A673 (cell line): Measurements from ENCODE around the gene C4A.
"Not testable (repeated sequence)": the region's sequence is repeated elsewhere in the genome, so short reads cannot be mapped to it uniquely, and the experiment has no call there.

ENCODE experiments used
- CTCF ChIP-seq: fragments of 300-800, 200-600 bp; sonication (generic); conservative IDR thresholded peaks from 2 replicates; pipeline ENCODE4 v1.5.1; 2017; ENCODE audit warnings: low read depth, mild to moderate bottlenecking, antibody characterized with exemption, low read length, moderate library complexity, mixed read lengths
- EZH2 ChIP-seq: fragments of 200-600 bp; sonication (generic); IDR thresholded peaks from 2 replicates; pipeline ENCODE4 v1.6.1; 2017; ENCODE audit warnings: borderline replicate concordance, low read depth, mild to moderate bottlenecking, mixed read lengths, antibody characterized with exemption, low read length; ENCODE audit not compliant: poor library complexity, severe bottlenecking

GRCh38 chr6:32002546-32003268 is 20.9 kb downstream of the C4A start:
- not testable (repeated sequence) for TF ChIP-seq CTCF, EZH2
